B cell (primary cell): Measurements from ENCODE around the gene CHST1. TPM values are rescaled to one million over a fixed set of nuclear protein-coding genes. Genes with fewer than 3 reads are reported as not detected.

ENCODE experiments used
- ATAC-seq: fragments of 200-7000 bp; cut with Tn5 transposase; one replicate; pipeline ENCODE4 v1.10.0; 2021; ENCODE audit warnings: low read depth, mild to moderate bottlenecking, moderate number of reproducible peaks, moderate library complexity
- CTCF ChIA-PET: fragments of 350-600 bp; sonication (Branson Sonifier 250); formaldehyde crosslinking; loops from one replicate; lab custom pipeline; 2021; ENCODE audit warnings: antibody characterized with exemption, inconsistent platforms; lab: Charles Lee
- POLR2A ChIA-PET: fragments of 350-600 bp; sonication (Branson Sonifier 250); formaldehyde crosslinking; loops from one replicate; lab custom pipeline; 2021; ENCODE audit warnings: antibody characterized with exemption; lab: Charles Lee
- DNase-seq: peaks from one replicate; pipeline ENCODE4 v3.0.0; 2013
- H2AFZ ChIP-seq: 2 replicates; pipeline ENCODE4 v1.6.1; 2012; ENCODE audit warnings: mild to moderate bottlenecking, low read depth, low read length; ENCODE audit not compliant: insufficient read depth, poor library complexity, severe bottlenecking
- H3K27ac ChIP-seq, 2 donors: 1 replicate in 1 of 2; 2 replicates in 1 of 2; pipeline ENCODE4 v1.5.1; 2012 to 2013; ENCODE audit warnings: low read length in 2 of 2, mild to moderate bottlenecking in 2 of 2, moderate library complexity in 1 of 2
- H3K27me3 ChIP-seq, 4 experiments: fragments of 200-600 bp in 1 of 4; sonication (generic) in 1 of 4; replicated peaks in 1 of 4; 1 replicate in 2 of 4; 2 replicates in 2 of 4; pipeline versions ENCODE4 v1.6.1 to v1.7.0; 2013 to 2016; ENCODE audit warnings: low read length in 3 of 4, mild to moderate bottlenecking in 2 of 4, mixed read lengths in 1 of 4, moderate library complexity in 1 of 4; ENCODE audit not compliant: insufficient read depth in 4 of 4, control insufficient read depth in 3 of 4; ENCODE audit errors: control extremely low read depth in 1 of 4
- H3K36me3 ChIP-seq, 2 experiments: replicated peaks in 1 of 2; 1 replicate in 1 of 2; 2 replicates in 1 of 2; pipeline versions ENCODE4 v1.6.1 to v1.7.1; 2013; ENCODE audit warnings: low read length in 1 of 2; ENCODE audit not compliant: insufficient read depth in 2 of 2, control insufficient read depth in 1 of 2; ENCODE audit errors: control extremely low read depth in 1 of 2, extremely low read depth in 1 of 2
- H3K4me1 ChIP-seq, 2 donors: fragments of 200-600 bp in 1 of 2; sonication (generic) in 1 of 2; 1 replicate in 1 of 2; 2 replicates in 1 of 2; pipeline versions ENCODE4 v1.5.1 to v1.6.1; 2013 to 2017; ENCODE audit warnings: low read length in 2 of 2; ENCODE audit not compliant: control insufficient read depth in 2 of 2, insufficient read depth in 2 of 2
- H3K4me2 ChIP-seq: replicated peaks from 2 replicates; pipeline ENCODE3; 2012; ENCODE audit warnings: mild to moderate bottlenecking, low read depth, low read length; ENCODE audit not compliant: poor library complexity, severe bottlenecking
- H3K4me3 ChIP-seq, 5 experiments: fragments of 200-600 bp in 1 of 5; sonication (generic) in 1 of 5; 1 replicate in 3 of 5; 2 replicates in 2 of 5; pipeline versions ENCODE4 v1.5.1 to v1.7.0; 2011 to 2016; ENCODE audit warnings: low read length in 4 of 5, mild to moderate bottlenecking in 4 of 5, low read depth in 2 of 5, control low read depth in 1 of 5, moderate library complexity in 1 of 5; ENCODE audit not compliant: insufficient read depth in 1 of 5; ENCODE audit errors: control extremely low read depth in 1 of 5, extremely low read depth in 1 of 5
- H3K79me2 ChIP-seq: fragments of 200-600 bp; sonication (generic); one replicate; pipeline ENCODE4 v1.6.0; 2016; ENCODE audit warnings: low read length; ENCODE audit not compliant: control insufficient read depth, insufficient read depth
- H3K9ac ChIP-seq: fragments of 200-600 bp; sonication (generic); 2 replicates; pipeline ENCODE4 v1.6.1; 2017; ENCODE audit warnings: mild to moderate bottlenecking, low read length, moderate library complexity
- H3K9me3 ChIP-seq, 3 donors: one replicate each; pipeline versions ENCODE4 v1.6.1 to v1.7.1; 2013; ENCODE audit warnings: low read length in 2 of 3; ENCODE audit not compliant: control insufficient read depth in 2 of 3, insufficient read depth in 1 of 3; ENCODE audit errors: control extremely low read depth in 1 of 3
- H4K20me1 ChIP-seq: 2 replicates; pipeline ENCODE4 v1.6.0; 2012; ENCODE audit warnings: mild to moderate bottlenecking, low read length; ENCODE audit not compliant: insufficient read depth, control insufficient read depth, poor library complexity, severe bottlenecking
- H3K27ac Mint-ChIP-seq: one replicate; pipeline ENCODE4 v1.8.0; 2021; ENCODE audit warnings: mixed read lengths
- H3K27me3 Mint-ChIP-seq: one replicate; pipeline ENCODE4 v1.8.0; 2021; ENCODE audit warnings: mixed read lengths
- H3K4me1 Mint-ChIP-seq: one replicate; pipeline ENCODE4 v1.8.0; 2021; ENCODE audit warnings: mixed read lengths
- H3K4me3 Mint-ChIP-seq: one replicate; pipeline ENCODE4 v1.8.0; 2021; ENCODE audit warnings: mixed read lengths
- H3K9me3 Mint-ChIP-seq: one replicate; pipeline ENCODE4 v1.8.0; 2022; ENCODE audit warnings: mixed read lengths; ENCODE audit not compliant: insufficient read depth
- EZH2 ChIP-seq: IDR thresholded peaks from 2 replicates; pipeline ENCODE4 v1.6.1; 2012; ENCODE audit warnings: borderline replicate concordance, low read depth, mild to moderate bottlenecking, moderate library complexity, low read length; ENCODE audit not compliant: insufficient read depth, poor library complexity, severe bottlenecking
- WGBS: methylation state at CpG from one replicate; pipeline ENCODE4 v1.1.5; 2013; ENCODE audit warnings: missing lambda C conversion rate; ENCODE audit not compliant: insufficient coverage; 5-methylcytosine and 5-hydroxymethylcytosine counted together
- intact Hi-C: fragments of 100-400 bp; cut with micrococcal nuclease; formaldehyde crosslinking; loops from one replicate; pipeline ENCODE4 v1.10.0; 2022
- polyA plus RNA-seq: library from polyadenylated mRNA; depleted of rRNA; stranded (reverse); fragments of >200 nt; gene quantifications from 2 replicates; pipeline ENCODE4 v1.2.3, GENCODE V29; 2012
- total RNA-seq, 2 donors: library from RNA; stranded (reverse); fragments of 120-200 nt in 1 of 2; gene quantifications; 1 replicate in 1 of 2; 2 replicates in 1 of 2; pipeline versions ENCODE4 v1.2.3 to v1.2.4, GENCODE V29; 2013 to 2022
- TF ChIP-seq, protein P1 (sequence below): fragments of 200-600 bp; IDR thresholded peaks from one replicate; pipeline ENCODE4 v1.8.0; 2022; ENCODE audit warnings: antibody characterized with exemption, mild to moderate bottlenecking

CHST1 gene
- total and polyA plus RNA-seq, 2 donors (not counting 1 experiment from before 2014, with no cell fraction given), result not detected

DNA sequence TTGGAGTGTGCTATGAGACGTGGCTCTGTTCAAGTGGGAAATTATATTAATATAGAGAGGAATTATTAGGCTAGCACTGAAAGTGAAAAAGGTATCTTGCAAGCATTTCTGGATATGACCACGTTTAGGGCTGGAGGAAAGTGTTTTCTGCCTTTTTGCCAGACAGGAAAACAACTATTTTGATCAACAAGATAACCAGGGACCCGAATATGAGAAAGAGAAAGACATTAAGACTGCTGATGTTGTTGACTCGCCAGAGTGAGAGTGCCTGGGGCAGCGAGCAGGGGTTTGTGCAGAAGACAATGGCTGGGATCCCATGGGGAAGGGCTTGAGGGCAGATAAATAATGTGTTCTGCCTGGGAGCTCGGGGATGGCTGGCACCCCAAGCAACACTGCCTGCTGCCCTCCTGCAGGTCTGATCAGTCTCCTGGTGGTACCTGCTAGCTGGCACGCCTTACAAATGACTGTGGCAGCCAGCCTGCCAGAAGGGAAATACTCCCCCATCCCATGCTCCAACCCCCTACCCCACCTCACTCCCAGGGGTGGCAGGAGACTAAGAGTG, 23.1 kb upstream of the CHST1 start:
- no peak for ATAC-seq
- TF ChIP-seq, protein P1, sequence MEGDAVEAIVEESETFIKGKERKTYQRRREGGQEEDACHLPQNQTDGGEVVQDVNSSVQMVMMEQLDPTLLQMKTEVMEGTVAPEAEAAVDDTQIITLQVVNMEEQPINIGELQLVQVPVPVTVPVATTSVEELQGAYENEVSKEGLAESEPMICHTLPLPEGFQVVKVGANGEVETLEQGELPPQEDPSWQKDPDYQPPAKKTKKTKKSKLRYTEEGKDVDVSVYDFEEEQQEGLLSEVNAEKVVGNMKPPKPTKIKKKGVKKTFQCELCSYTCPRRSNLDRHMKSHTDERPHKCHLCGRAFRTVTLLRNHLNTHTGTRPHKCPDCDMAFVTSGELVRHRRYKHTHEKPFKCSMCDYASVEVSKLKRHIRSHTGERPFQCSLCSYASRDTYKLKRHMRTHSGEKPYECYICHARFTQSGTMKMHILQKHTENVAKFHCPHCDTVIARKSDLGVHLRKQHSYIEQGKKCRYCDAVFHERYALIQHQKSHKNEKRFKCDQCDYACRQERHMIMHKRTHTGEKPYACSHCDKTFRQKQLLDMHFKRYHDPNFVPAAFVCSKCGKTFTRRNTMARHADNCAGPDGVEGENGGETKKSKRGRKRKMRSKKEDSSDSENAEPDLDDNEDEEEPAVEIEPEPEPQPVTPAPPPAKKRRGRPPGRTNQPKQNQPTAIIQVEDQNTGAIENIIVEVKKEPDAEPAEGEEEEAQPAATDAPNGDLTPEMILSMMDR, result no peak
- TF ChIP-seq EZH2, result no peak
- Mint-ChIP-seq H3K27ac (no peak overlapping the region), H3K9me3 (no peaks in the 10 kb centered on the region), H3K4me3 (no peak overlapping the region), H3K27me3 (peaks cover 24% of the 10 kb centered on the region), H3K4me1 (no peaks in the 10 kb centered on the region)
- H3K27ac ChIP-seq, result no peak overlapping the region
- no peaks in the 10 kb centered on the region for H3K79me2 ChIP-seq
- no peak overlapping the region for H2AFZ ChIP-seq
- H3K4me2 ChIP-seq, result no peak overlapping the region
- H3K27me3 ChIP-seq, result peaks cover 0 to 6% (median 2%) of the 10 kb centered on the region in 4 experiments
- no peaks in the 10 kb centered on the region for H3K4me1 ChIP-seq
- no peak for DNase-seq
- intact Hi-C loops, result no loop called here
- ChIA-PET POLR2A (no interaction called here), CTCF (interaction anchor here (0.9 kb wide), 1 partner anchor 33 kb away, joined by 4 read pairs; no protein-coding TSS in a partner anchor)
- no peaks in the 10 kb centered on the region for H3K9me3 ChIP-seq
- H3K9ac ChIP-seq, result no peak overlapping the region
- 62% methylated on average over 5 of the region's 7 CpGs for WGBS
- no peaks in the 10 kb centered on the region for H4K20me1 ChIP-seq
- no peaks in the 10 kb centered on the region for H3K36me3 ChIP-seq
- H3K4me3 ChIP-seq, result no peak overlapping the region

DNA sequence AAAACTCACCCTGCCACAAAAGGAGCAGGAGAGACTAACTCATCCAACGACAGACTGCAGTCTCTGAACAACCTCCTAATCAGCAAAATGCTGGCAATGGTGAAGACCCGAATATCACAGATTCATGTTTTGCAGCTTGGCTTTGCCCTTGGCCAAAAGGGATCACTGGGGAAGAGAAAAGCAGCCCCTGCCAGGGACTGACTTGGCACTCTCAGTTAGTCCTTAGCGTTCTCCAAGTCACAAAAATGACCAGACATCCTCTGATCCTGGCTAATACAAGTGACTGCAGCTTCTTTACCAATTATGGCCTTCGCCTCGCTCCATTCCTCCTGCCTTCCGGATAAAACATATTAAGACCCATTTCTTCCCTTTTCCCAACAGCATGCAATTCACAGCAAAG, 22.4 kb upstream of the CHST1 start:
- Mint-ChIP-seq H3K4me3 (no peak overlapping the region), H3K27ac (no peak overlapping the region), H3K27me3 (peaks cover 24% of the 10 kb centered on the region), H3K9me3 (no peaks in the 10 kb centered on the region), H3K4me1 (no peaks in the 10 kb centered on the region)
- ChIA-PET POLR2A (no interaction called here), CTCF (no interaction called here)
- Histone ChIP-seq H4K20me1 (no peaks in the 10 kb centered on the region), H3K36me3 (no peaks in the 10 kb centered on the region), H3K79me2 (no peaks in the 10 kb centered on the region), H3K27me3 (peaks cover 0 to 6% (median 2%) of the 10 kb centered on the region in 4 experiments), H2AFZ (no peak overlapping the region), H3K9ac (no peak overlapping the region), H3K4me2 (no peak overlapping the region), H3K9me3 (no peaks in the 10 kb centered on the region), H3K27ac (no peak overlapping the region), H3K4me1 (no peaks in the 10 kb centered on the region), H3K4me3 (no peak overlapping the region)
- intact Hi-C loops, result no loop called here
- TF ChIP-seq EZH2, result no peak
- TF ChIP-seq, protein P1, result no peak
- DNase-seq, result no peak
- 92% methylated on average over 6 of the region's 6 CpGs for WGBS
- ATAC-seq, result no peak
